ENCODE results near the gene RANBP3L. TPM values are rescaled to one million over a fixed set of nuclear protein-coding genes. Genes with fewer than 3 reads are reported as not detected.

RANBP3L gene
- total RNA-seq, 1 donor from 2014 or later, result not detected

DNA sequence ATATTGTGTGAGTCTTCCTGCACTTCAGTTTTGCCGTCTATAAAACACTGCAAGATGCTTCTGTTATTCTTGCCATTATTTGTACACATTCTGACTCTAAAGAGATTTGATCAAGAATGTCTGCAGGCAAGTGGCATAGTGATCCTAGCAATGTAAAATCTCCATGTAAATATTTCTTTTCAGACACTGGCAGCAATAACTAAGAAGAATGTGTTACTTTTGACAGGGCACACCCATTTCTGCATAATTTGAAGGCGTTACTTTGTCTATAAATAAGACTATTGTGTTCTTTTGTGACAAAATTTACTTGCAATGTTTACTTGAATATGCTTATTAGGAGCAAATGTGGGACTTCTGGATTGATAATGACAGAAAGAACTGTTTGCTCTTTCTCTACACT lies 20.1 kb downstream of the RANBP3L start:
- H4K20me1 ChIP-seq (ENCODE audit: insufficient read depth, low read length), result no peaks in the 10 kb centered on the region
- H3K27ac ChIP-seq (ENCODE audit: low read depth, low read length), result no peak overlapping the region
- H3K4me1 ChIP-seq (ENCODE audit: insufficient read depth, low read length), result no peaks in the 10 kb centered on the region
- H3K4me3 ChIP-seq (ENCODE audit: insufficient read depth, low read depth, low read length), result no peak overlapping the region
- H3K9me3 Mint-ChIP-seq (ENCODE audit: unreplicated experiment), result no peaks in the 10 kb centered on the region
- no peaks in the 10 kb centered on the region for H3K79me2 ChIP-seq (ENCODE audit: insufficient read depth, low read length)
- H2AFZ ChIP-seq (ENCODE audit: low read depth, low read length), result no peak overlapping the region
- H3K9me3 ChIP-seq (ENCODE audit: insufficient read depth, low read depth, low read length), result no peaks in the 10 kb centered on the region
- peaks cover 1% of the 10 kb centered on the region for H3K27me3 Mint-ChIP-seq (ENCODE audit: low read depth, unreplicated experiment)
- H3K9ac ChIP-seq (ENCODE audit: low read length), result no peak overlapping the region
- peaks cover 18% of the 10 kb centered on the region for H3K4me1 Mint-ChIP-seq (ENCODE audit: low read depth, unreplicated experiment)
- no peak overlapping the region for H3K4me3 Mint-ChIP-seq (ENCODE audit: unreplicated experiment)
- no peak overlapping the region for H3K4me2 ChIP-seq (ENCODE audit: low read length)
- TF ChIP-seq, protein P1, sequence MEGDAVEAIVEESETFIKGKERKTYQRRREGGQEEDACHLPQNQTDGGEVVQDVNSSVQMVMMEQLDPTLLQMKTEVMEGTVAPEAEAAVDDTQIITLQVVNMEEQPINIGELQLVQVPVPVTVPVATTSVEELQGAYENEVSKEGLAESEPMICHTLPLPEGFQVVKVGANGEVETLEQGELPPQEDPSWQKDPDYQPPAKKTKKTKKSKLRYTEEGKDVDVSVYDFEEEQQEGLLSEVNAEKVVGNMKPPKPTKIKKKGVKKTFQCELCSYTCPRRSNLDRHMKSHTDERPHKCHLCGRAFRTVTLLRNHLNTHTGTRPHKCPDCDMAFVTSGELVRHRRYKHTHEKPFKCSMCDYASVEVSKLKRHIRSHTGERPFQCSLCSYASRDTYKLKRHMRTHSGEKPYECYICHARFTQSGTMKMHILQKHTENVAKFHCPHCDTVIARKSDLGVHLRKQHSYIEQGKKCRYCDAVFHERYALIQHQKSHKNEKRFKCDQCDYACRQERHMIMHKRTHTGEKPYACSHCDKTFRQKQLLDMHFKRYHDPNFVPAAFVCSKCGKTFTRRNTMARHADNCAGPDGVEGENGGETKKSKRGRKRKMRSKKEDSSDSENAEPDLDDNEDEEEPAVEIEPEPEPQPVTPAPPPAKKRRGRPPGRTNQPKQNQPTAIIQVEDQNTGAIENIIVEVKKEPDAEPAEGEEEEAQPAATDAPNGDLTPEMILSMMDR (IDR thresholded peaks at IDR 0.05; ENCODE audit: insufficient read depth, low read depth, low read length), result no peak
- no peak for TF ChIP-seq EZH2 (IDR thresholded peaks at IDR 0.05; ENCODE audit: insufficient read depth, low read length)
- no peaks in the 10 kb centered on the region for H3K36me3 Mint-ChIP-seq (ENCODE audit: low read depth, unreplicated experiment)
- DNase-seq (ENCODE audit: low read depth) (no peak), FAIRE-seq (no peak)
- no peak overlapping the region for H3K27ac Mint-ChIP-seq (ENCODE audit: unreplicated experiment)
- no peaks in the 10 kb centered on the region for H3K27me3 ChIP-seq (ENCODE audit: insufficient read depth, low read length)
- no peaks in the 10 kb centered on the region for H3K36me3 ChIP-seq (ENCODE audit: insufficient read depth, low read length)

DNA sequence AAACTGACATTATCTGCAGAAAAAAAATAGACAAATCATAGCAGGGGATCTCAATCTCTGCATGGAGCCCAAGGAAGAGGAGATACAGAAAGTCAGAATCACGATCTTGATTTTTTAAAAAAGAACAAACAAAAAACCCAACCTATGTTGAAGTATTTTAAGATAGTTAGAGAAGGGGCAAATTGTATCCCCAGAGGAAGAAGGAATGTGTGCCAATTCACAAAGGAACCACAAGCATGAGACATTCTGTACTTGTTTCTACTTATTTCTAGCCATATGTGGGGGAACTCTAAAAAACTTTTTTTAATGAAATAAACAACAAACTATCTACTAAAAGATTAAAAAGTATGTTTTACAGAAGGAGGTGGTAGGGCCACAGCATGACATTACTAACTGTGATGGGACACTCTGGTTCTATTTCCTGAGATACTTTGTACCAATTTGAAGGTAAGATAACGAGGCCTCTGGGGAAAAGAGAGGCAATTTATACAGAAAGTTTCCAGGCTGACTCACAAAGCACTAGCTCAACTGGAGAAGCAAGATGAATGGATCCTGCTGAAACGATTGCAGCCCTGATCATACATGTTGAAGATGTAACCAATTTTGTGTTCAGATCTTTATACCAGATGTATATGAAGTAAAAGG lies 22.5 kb downstream of the RANBP3L start:
- Mint-ChIP-seq H3K4me1 (ENCODE audit: low read depth, unreplicated experiment) (peaks cover 18% of the 10 kb centered on the region), H3K9me3 (ENCODE audit: unreplicated experiment) (no peaks in the 10 kb centered on the region), H3K4me3 (ENCODE audit: unreplicated experiment) (no peak overlapping the region), H3K27ac (ENCODE audit: unreplicated experiment) (no peak overlapping the region), H3K27me3 (ENCODE audit: low read depth, unreplicated experiment) (peaks cover 1% of the 10 kb centered on the region), H3K36me3 (ENCODE audit: low read depth, unreplicated experiment) (no peaks in the 10 kb centered on the region)
- Histone ChIP-seq H3K9me3 (ENCODE audit: insufficient read depth, low read depth, low read length) (no peaks in the 10 kb centered on the region), H4K20me1 (ENCODE audit: insufficient read depth, low read length) (no peaks in the 10 kb centered on the region), H2AFZ (ENCODE audit: low read depth, low read length) (no peak overlapping the region), H3K36me3 (ENCODE audit: insufficient read depth, low read length) (no peaks in the 10 kb centered on the region), H3K9ac (ENCODE audit: low read length) (no peak overlapping the region), H3K4me2 (ENCODE audit: low read length) (no peak overlapping the region), H3K27ac (ENCODE audit: low read depth, low read length) (no peak overlapping the region), H3K4me1 (ENCODE audit: insufficient read depth, low read length) (no peaks in the 10 kb centered on the region), H3K27me3 (ENCODE audit: insufficient read depth, low read length) (no peaks in the 10 kb centered on the region), H3K79me2 (ENCODE audit: insufficient read depth, low read length) (no peaks in the 10 kb centered on the region), H3K4me3 (ENCODE audit: insufficient read depth, low read depth, low read length) (no peak overlapping the region)
- peak; percentile 35 for DNase-seq (ENCODE audit: low read depth)
- TF ChIP-seq, protein P1 (IDR thresholded peaks at IDR 0.05; ENCODE audit: insufficient read depth, low read depth, low read length), result no peak
- no peak for FAIRE-seq

DNA sequence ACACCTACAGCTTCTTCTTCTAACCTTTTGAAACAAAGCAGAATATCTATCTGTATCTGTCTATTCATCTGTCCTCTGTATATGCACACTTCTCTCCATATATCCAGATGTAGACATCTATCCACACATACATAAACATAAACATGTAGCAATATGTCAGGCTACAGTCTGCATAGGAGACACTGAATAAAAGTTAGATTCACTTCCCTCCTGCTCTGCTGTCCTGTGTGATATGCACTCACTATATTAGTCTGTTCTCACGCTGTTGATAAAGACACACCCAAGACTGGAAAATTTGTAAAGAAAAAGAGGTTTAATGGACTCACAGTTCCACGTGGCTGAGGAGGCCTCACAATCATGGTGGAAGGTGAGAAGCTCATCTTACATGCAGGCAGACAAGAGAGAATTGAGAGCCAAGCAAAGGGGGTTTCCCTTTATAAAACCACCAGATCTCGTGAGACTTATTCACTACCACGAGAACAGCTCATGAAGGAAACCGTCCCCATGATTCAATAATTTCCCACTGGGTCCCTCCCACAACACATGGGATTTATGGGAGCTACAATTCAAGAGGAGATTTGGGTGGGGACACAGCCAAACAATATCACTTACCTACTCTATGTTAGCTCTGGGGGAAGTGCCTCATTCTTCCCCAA lies 24.1 kb downstream of the RANBP3L start:
- Histone ChIP-seq H3K4me1 (ENCODE audit: insufficient read depth, low read length) (no peaks in the 10 kb centered on the region), H3K4me2 (ENCODE audit: low read length) (no peak overlapping the region), H3K27me3 (ENCODE audit: insufficient read depth, low read length) (no peaks in the 10 kb centered on the region), H3K4me3 (ENCODE audit: insufficient read depth, low read depth, low read length) (no peak overlapping the region), H3K27ac (ENCODE audit: low read depth, low read length) (no peak overlapping the region), H3K9ac (ENCODE audit: low read length) (no peak overlapping the region), H4K20me1 (ENCODE audit: insufficient read depth, low read length) (no peaks in the 10 kb centered on the region), H3K36me3 (ENCODE audit: insufficient read depth, low read length) (no peaks in the 10 kb centered on the region), H3K9me3 (ENCODE audit: insufficient read depth, low read depth, low read length) (no peaks in the 10 kb centered on the region), H3K79me2 (ENCODE audit: insufficient read depth, low read length) (no peaks in the 10 kb centered on the region), H2AFZ (ENCODE audit: low read depth, low read length) (no peak overlapping the region)
- Mint-ChIP-seq H3K27ac (ENCODE audit: unreplicated experiment) (no peak overlapping the region), H3K4me3 (ENCODE audit: unreplicated experiment) (no peak overlapping the region), H3K27me3 (ENCODE audit: low read depth, unreplicated experiment) (peaks cover 1% of the 10 kb centered on the region), H3K9me3 (ENCODE audit: unreplicated experiment) (no peaks in the 10 kb centered on the region), H3K36me3 (ENCODE audit: low read depth, unreplicated experiment) (no peaks in the 10 kb centered on the region), H3K4me1 (ENCODE audit: low read depth, unreplicated experiment) (peaks cover 18% of the 10 kb centered on the region)
- FAIRE-seq (no peak), DNase-seq (ENCODE audit: low read depth) (no peak)
- no peak for TF ChIP-seq EZH2 (IDR thresholded peaks at IDR 0.05; ENCODE audit: insufficient read depth, low read length)
- TF ChIP-seq, protein P1 (IDR thresholded peaks at IDR 0.05; ENCODE audit: insufficient read depth, low read depth, low read length), result no peak
